Transverse colon (tissue), 4 donors: ENCODE data around the gene POU2F1. TPM values are rescaled to one million over a fixed set of nuclear protein-coding genes. Genes with fewer than 3 reads are reported as not detected.

ENCODE experiments used
- DNase-seq: peaks from one replicate; pipeline ENCODE4 v3.0.0-alpha.2; 2019
- H3K27ac ChIP-seq, 4 donors: fragments of 200-600 bp; sonication (generic); 2 replicates each; pipeline ENCODE4 v1.5.1; 2016 to 2018; ENCODE audit warnings: inconsistent platforms in 4 of 4
- H3K27me3 ChIP-seq: fragments of 200-600 bp; sonication (generic); 2 replicates; pipeline ENCODE4 v1.5.1; 2017; ENCODE audit warnings: inconsistent platforms
- H3K36me3 ChIP-seq, 4 donors: fragments of 200-600 bp; sonication (generic); 2 replicates each; pipeline ENCODE4 v1.5.1; 2017 to 2019; ENCODE audit warnings: inconsistent platforms in 4 of 4
- H3K4me1 ChIP-seq, 4 donors: fragments of 200-600 bp; sonication (generic); 2 replicates each; pipeline ENCODE4 v1.5.1; 2017 to 2020; ENCODE audit warnings: inconsistent platforms in 4 of 4
- H3K4me3 ChIP-seq, 4 donors: fragments of 200-600 bp; sonication (generic); 1 replicate in 1 of 4; 2 replicates in 3 of 4; pipeline versions ENCODE4 v1.5.1 to v1.6.1; 2017 to 2019; ENCODE audit warnings: inconsistent platforms in 4 of 4
- H3K9me3 ChIP-seq, 2 donors: fragments of 200-600 bp; sonication (generic); 2 replicates each; pipeline ENCODE4 v1.5.1; 2017 to 2019; ENCODE audit warnings: inconsistent platforms in 2 of 2
- CTCF ChIP-seq, 5 experiments: fragments of 200-600 bp in 3 of 5; fragments of 450-650 bp in 2 of 5; sonication (generic) in 3 of 5; IDR thresholded peaks; 1 replicate in 2 of 5; 2 replicates in 3 of 5; pipeline ENCODE4 v1.5.1; 2016 to 2017; ENCODE audit warnings: antibody characterized with exemption in 5 of 5, inconsistent platforms in 3 of 5, mild to moderate bottlenecking in 2 of 5, moderate library complexity in 1 of 5
- EP300 ChIP-seq: sonication (generic); formaldehyde crosslinking; IDR thresholded peaks from one replicate; pipeline ENCODE4 v1.6.1; 2017; ENCODE audit warnings: antibody characterized with exemption, low read depth
- POLR2A ChIP-seq: fragments of 450-650 bp; IDR thresholded peaks from one replicate; pipeline ENCODE4 v1.6.1; 2016; ENCODE audit warnings: antibody characterized with exemption, mild to moderate bottlenecking, moderate library complexity
- POLR2AphosphoS5 ChIP-seq, 3 donors: sonication (generic); formaldehyde crosslinking; IDR thresholded peaks; one replicate each; pipeline ENCODE4 v1.6.1; 2016; ENCODE audit warnings: antibody characterized with exemption in 3 of 3
- WGBS, 2 donors: methylation state at CpG; one replicate each; pipeline ENCODE4 v1.1.5; 2018; ENCODE audit warnings: low coverage in 1 of 2; 5-methylcytosine and 5-hydroxymethylcytosine counted together
- in situ Hi-C, 4 donors: fragments of 200-750 bp; cut with MboI; loops; one replicate each; pipeline versions ENCODE4 v1.15.0 to v1.15.1; 2017; ENCODE audit warnings: low sequenced_read_pairs in 3 of 4, low pct_ligation_motif_present in 1 of 4, low pct_unique_long_range_greater_than_20kb in 1 of 4
- intact Hi-C: fragments of 100-400 bp; cut with DNase I; formaldehyde crosslinking; loops from one replicate; pipeline ENCODE4 v1.15.1; 2023; ENCODE audit warnings: low total_unique reads
- total RNA-seq, 4 donors: library from RNA; depleted of rRNA; stranded (reverse); fragments of >200 nt; gene quantifications; one replicate each; pipeline ENCODE4 v1.1.0, GENCODE V29; 2016

Gene POU2F1
- total RNA-seq, 4 donors from 2014 or later = 6.6 to 31.8 (median 19.0) TPM

GRCh38 chr1:167463875-167464575, 243.3 kb downstream of the POU2F1 start:
- no peaks in the 10 kb centered on the region for H3K4me1 ChIP-seq
- no peaks in the 10 kb centered on the region for H3K36me3 ChIP-seq
- H3K9me3 ChIP-seq = no peaks in the 10 kb centered on the region
- DNase-seq = no peak
- in situ Hi-C loops = no loop called here
- TF ChIP-seq POLR2A (no peak), EP300 (no peak), POLR2AphosphoS5 (IDR thresholded peaks at IDR 0.05) (no peak), CTCF (IDR thresholded peaks at IDR 0.05) (no peak)
- no peak overlapping the region for H3K27ac ChIP-seq
- intact Hi-C loops = no loop called here
- H3K4me3 ChIP-seq = no peak overlapping the region
- no peaks in the 10 kb centered on the region for H3K27me3 ChIP-seq
- WGBS, 2 donors = 81 to 83% methylated on average over 5 to 6 of the region's 6 CpGs

- 83 to 85% methylated on average over 1 to 2 of the region's 2 CpGs for WGBS, 2 donors
- Histone ChIP-seq H3K36me3 (no peaks in the 10 kb centered on the region), H3K27ac (no peak overlapping the region), H3K9me3 (no peaks in the 10 kb centered on the region), H3K27me3 (no peaks in the 10 kb centered on the region), H3K4me1 (no peaks in the 10 kb centered on the region), H3K4me3 (no peak overlapping the region)
- DNase-seq = no peak
- intact Hi-C loops (no loop called here), in situ Hi-C loops (no loop called here)
- TF ChIP-seq CTCF (IDR thresholded peaks at IDR 0.05) (no peak), POLR2AphosphoS5 (IDR thresholded peaks at IDR 0.05) (no peak), EP300 (no peak), POLR2A (no peak)
Measured at GRCh38 chr1:167465018-167465417, 244.3 kb downstream of the POU2F1 start.

- WGBS, 2 donors = 59% methylated on average over 1 of the region's 1 CpG; no CpG with 5 or more reads in 1 of the 2 donors
- in situ Hi-C loops = no loop called here
- DNase-seq = no peak
Measured at GRCh38 chr1:167465743-167466142, 245.1 kb downstream of the POU2F1 start.

More at GRCh38 chr1:167465743-167466142, 245.1 kb downstream of the POU2F1 start:
- intact Hi-C loops = no loop called here
- Histone ChIP-seq H3K9me3 (no peaks in the 10 kb centered on the region), H3K27me3 (no peaks in the 10 kb centered on the region), H3K27ac (no peak overlapping the region), H3K4me1 (no peaks in the 10 kb centered on the region), H3K4me3 (no peak overlapping the region), H3K36me3 (no peaks in the 10 kb centered on the region)
- TF ChIP-seq POLR2AphosphoS5 (IDR thresholded peaks at IDR 0.05) (no peak), POLR2A (no peak), EP300 (no peak), CTCF (IDR thresholded peaks at IDR 0.05) (no peak)
